Caco-2 (cell line): ENCODE results near the gene CRYGB. TPM values are rescaled to one million over a fixed set of nuclear protein-coding genes. Genes with fewer than 3 reads are reported as not detected.

Experiments used
- BruUV-seq: library from RNA; stranded (reverse); fragments of 400-500 nt; replicated peaks from 2 replicates; lab custom pipeline; 2021; lab: Mats Ljungman, UMichigan
- CTCF ChIA-PET: fragments of 300-600 bp; sonication (Branson Sonifier 250); formaldehyde crosslinking; loops from one replicate; lab custom pipeline; 2022; ENCODE audit warnings: antibody characterized with exemption; lab: Charles Lee
- POLR2A ChIA-PET: fragments of 300-600 bp; sonication (Branson Sonifier 250); formaldehyde crosslinking; loops from one replicate; lab custom pipeline; 2022; ENCODE audit warnings: antibody characterized with exemption; lab: Charles Lee
- DNase-seq, 2 experiments: peaks; one replicate each; pipeline versions ENCODE4 v3.0.0 to v3.0.0-alpha.2; 2020 to 2022
- H3K27me3 ChIP-seq: replicated peaks from 2 replicates; pipeline ENCODE4 v1.6.0; 2011; ENCODE audit warnings: low read length; ENCODE audit not compliant: control insufficient read depth, insufficient read depth
- H3K36me3 ChIP-seq: 2 replicates; pipeline ENCODE4 v1.5.1; 2011; ENCODE audit warnings: low read length; ENCODE audit not compliant: control insufficient read depth, insufficient read depth
- H3K4me1 ChIP-seq: fragments of 250-450 bp; sonication (Bioruptor Pico); 2 replicates; pipeline ENCODE4 v1.5.1; 2020; ENCODE audit warnings: mild to moderate bottlenecking
- H3K4me3 ChIP-seq: 2 replicates; pipeline ENCODE4 v1.5.1; 2011; ENCODE audit warnings: low read depth, mild to moderate bottlenecking, control low read depth, low read length
- H3K9me3 ChIP-seq: fragments of 250-450 bp; sonication (Bioruptor Pico); 2 replicates; pipeline ENCODE4 v1.5.1; 2020; ENCODE audit warnings: mild to moderate bottlenecking, moderate library complexity
- H3K27ac Mint-ChIP-seq: one replicate; pipeline ENCODE4 v1.8.0; 2022; ENCODE audit warnings: mixed read lengths; ENCODE audit not compliant: unreplicated experiment
- H3K27me3 Mint-ChIP-seq: one replicate; pipeline ENCODE4 v1.8.0; 2022; ENCODE audit warnings: mixed read lengths; ENCODE audit not compliant: insufficient read depth, unreplicated experiment
- H3K36me3 Mint-ChIP-seq: one replicate; pipeline ENCODE4 v1.8.0; 2022; ENCODE audit warnings: mild to moderate bottlenecking, mixed read lengths; ENCODE audit not compliant: insufficient read depth, unreplicated experiment
- H3K4me1 Mint-ChIP-seq: one replicate; pipeline ENCODE4 v1.8.0; 2022; ENCODE audit warnings: low read depth, mixed read lengths; ENCODE audit not compliant: unreplicated experiment
- H3K4me3 Mint-ChIP-seq: one replicate; pipeline ENCODE4 v1.8.0; 2022; ENCODE audit warnings: mild to moderate bottlenecking, moderate library complexity, mixed read lengths; ENCODE audit not compliant: unreplicated experiment
- H3K9me3 Mint-ChIP-seq: one replicate; pipeline ENCODE4 v1.8.0; 2022; ENCODE audit warnings: mixed read lengths; ENCODE audit not compliant: unreplicated experiment
- intact Hi-C: fragments of 100-400 bp; cut with micrococcal nuclease; formaldehyde crosslinking; loops from one replicate; pipeline ENCODE4 v1.10.0; 2022; ENCODE audit not compliant: unreplicated experiment
- total RNA-seq: library from RNA; stranded (reverse); gene quantifications from 2 replicates; pipeline ENCODE4 v1.2.3, GENCODE V29; 2022
- TF ChIP-seq, protein P1 (sequence below), 2 experiments: fragments of 200-600 bp in 1 of 2; IDR thresholded peaks; 1 replicate in 1 of 2; 2 replicates in 1 of 2; pipeline versions ENCODE4 v1.5.1 to v1.8.0; 2011 to 2022; ENCODE audit warnings: antibody characterized with exemption in 1 of 2, control low read depth in 1 of 2, inconsistent platforms in 1 of 2, low read depth in 1 of 2, low read length in 1 of 2, mild to moderate bottlenecking in 1 of 2, moderate library complexity in 1 of 2; ENCODE audit not compliant: insufficient read depth in 1 of 2, severe bottlenecking in 1 of 2, unreplicated experiment in 1 of 2

The CRYGB gene
- total RNA-seq, 1 experiment from 2014 or later, result not detected

DNA sequence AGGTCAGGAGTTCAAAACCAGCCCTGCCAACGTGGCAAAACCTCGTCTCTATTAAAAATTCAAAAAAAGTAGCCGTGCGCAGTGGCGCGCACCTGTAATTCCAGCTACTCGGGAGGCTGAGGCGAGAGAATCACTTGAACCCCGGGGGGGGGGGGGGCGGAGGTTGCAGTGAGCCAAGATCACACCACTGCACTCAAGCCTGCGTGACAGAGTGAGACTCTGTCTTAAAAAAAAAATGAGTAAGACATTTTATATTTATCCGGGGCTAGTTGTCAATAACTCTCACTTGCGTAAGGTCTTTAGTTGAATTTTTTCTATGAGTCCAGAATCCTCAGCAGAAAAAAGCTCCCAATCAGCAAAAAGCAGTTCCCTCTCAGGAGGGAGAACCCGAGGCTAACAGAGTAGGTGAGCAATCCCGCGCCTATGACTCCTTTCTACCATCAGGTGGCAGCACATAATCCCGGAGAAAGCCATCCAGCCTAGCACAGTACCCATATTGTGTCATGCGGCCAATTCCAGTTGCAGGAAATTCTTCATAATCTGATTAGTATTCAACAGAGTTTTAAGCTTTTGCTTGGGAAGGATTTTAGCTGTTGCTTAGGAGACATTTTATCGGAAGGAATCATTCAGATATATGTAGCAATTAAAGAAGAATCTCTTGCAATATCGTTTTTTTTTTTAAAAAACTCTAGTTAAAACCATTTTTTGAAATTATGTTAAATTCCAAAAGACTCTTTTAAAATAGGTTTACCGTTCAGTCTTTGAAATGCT is 29.3 kb upstream of the CRYGB start:
- intact Hi-C loops, result loop anchor here (1.0 to 10.0 kb wide), 4 partner anchors 66 to 160 kb away; partner anchors contain the start of gene IDH1
- no peaks in the 10 kb centered on the region for H3K9me3 ChIP-seq
- Mint-ChIP-seq H3K27ac (no peak overlapping the region), H3K9me3 (no peaks in the 10 kb centered on the region), H3K4me3 (no peak overlapping the region), H3K36me3 (no peaks in the 10 kb centered on the region), H3K27me3 (no peaks in the 10 kb centered on the region), H3K4me1 (peaks cover 7% of the 10 kb centered on the region)
- DNase-seq, result peak; percentile 82 to 85
- TF ChIP-seq, protein P1, sequence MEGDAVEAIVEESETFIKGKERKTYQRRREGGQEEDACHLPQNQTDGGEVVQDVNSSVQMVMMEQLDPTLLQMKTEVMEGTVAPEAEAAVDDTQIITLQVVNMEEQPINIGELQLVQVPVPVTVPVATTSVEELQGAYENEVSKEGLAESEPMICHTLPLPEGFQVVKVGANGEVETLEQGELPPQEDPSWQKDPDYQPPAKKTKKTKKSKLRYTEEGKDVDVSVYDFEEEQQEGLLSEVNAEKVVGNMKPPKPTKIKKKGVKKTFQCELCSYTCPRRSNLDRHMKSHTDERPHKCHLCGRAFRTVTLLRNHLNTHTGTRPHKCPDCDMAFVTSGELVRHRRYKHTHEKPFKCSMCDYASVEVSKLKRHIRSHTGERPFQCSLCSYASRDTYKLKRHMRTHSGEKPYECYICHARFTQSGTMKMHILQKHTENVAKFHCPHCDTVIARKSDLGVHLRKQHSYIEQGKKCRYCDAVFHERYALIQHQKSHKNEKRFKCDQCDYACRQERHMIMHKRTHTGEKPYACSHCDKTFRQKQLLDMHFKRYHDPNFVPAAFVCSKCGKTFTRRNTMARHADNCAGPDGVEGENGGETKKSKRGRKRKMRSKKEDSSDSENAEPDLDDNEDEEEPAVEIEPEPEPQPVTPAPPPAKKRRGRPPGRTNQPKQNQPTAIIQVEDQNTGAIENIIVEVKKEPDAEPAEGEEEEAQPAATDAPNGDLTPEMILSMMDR (IDR thresholded peaks at IDR 0.05; ENCODE audit: insufficient read depth in 1 of 2, low read depth in 1 of 2, low read length in 1 of 2, severe bottlenecking in 1 of 2, unreplicated experiment in 1 of 2), result peak; percentile 75 to 95
- BruUV-seq, result no TSS peak
- no peak overlapping the region for H3K4me3 ChIP-seq
- H3K4me1 ChIP-seq, result peaks cover 16% of the 10 kb centered on the region
- H3K27me3 ChIP-seq, result no peaks in the 10 kb centered on the region
- ChIA-PET POLR2A (no interaction called here), CTCF (interaction anchor here (0.6 to 2.8 kb wide), 11 partner anchors 26 to 354 kb away, joined by 3 to 27 read pairs (median 4); partner anchors contain the start of gene IDH1)
- H3K36me3 ChIP-seq, result no peaks in the 10 kb centered on the region

DNA sequence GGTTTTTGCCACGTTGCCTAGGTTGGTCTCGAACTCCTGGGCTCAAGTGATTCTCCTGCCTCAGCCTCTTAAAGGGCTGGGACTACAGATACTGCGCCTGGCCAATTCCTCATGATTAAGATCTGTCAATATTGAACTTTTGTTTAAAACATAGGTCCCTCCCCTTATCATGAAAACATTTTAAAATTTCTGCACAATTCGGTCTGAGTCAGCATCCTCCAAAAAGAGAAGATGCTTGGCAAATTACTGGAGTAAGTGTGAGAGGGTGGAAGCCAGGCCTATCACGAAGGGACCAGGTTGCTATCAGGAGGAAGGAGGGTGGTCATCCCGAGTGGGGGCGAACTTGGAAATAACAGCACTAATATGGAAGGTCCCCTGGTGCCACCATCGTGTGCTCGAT is 28.2 kb upstream of the CRYGB start:
- no peaks in the 10 kb centered on the region for H3K27me3 ChIP-seq
- DNase-seq, result no peak
- no peak overlapping the region for H3K4me3 ChIP-seq
- H3K27me3 Mint-ChIP-seq, result no peaks in the 10 kb centered on the region
- no peaks in the 10 kb centered on the region for H3K9me3 Mint-ChIP-seq
- no peak overlapping the region for H3K27ac Mint-ChIP-seq
- H3K36me3 Mint-ChIP-seq, result no peaks in the 10 kb centered on the region
- TF ChIP-seq, protein P1 (IDR thresholded peaks at IDR 0.05; ENCODE audit: insufficient read depth in 1 of 2, low read depth in 1 of 2, low read length in 1 of 2, severe bottlenecking in 1 of 2, unreplicated experiment in 1 of 2), result no peak
- intact Hi-C loops, result loop anchor here (2.0 to 10.0 kb wide), 2 partner anchors 67 to 161 kb away; no protein-coding TSS in a partner anchor
- H3K36me3 ChIP-seq, result no peaks in the 10 kb centered on the region
- no peak overlapping the region for H3K4me3 Mint-ChIP-seq
- H3K4me1 ChIP-seq, result peaks cover 8% of the 10 kb centered on the region; the same call in 1 of the 2 replicates
- POLR2A ChIA-PET, result no interaction called here
- no peaks in the 10 kb centered on the region for H3K4me1 Mint-ChIP-seq
- no TSS peak for BruUV-seq
- CTCF ChIA-PET, result interaction anchor here (0.7 to 2.8 kb wide), 2 partner anchors 27 to 80 kb away, joined by 3 to 27 read pairs; partner anchors contain the start of gene IDH1
- no peaks in the 10 kb centered on the region for H3K9me3 ChIP-seq

DNA sequence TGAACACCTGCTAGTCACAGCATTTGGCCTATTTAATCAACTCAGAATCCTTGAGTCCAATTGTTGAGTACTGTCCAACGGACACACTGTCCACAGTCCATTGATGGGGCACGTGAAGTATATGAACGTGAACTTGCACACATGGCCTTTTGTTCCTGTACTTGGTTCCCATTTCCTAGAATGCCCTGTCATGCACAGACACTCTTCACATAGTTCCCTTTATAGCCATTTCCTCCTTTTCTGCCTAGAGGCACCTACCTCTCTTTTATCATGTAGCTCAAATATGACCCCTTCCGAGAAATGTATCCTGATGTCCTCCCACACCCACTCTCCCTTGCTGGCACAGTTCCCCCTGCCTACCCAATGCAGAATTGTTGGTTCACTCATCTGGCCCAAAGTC is 26.2 kb upstream of the CRYGB start:
- H3K9me3 ChIP-seq, result no peaks in the 10 kb centered on the region
- H3K36me3 ChIP-seq, result no peaks in the 10 kb centered on the region
- Mint-ChIP-seq H3K27ac (no peak overlapping the region), H3K36me3 (no peaks in the 10 kb centered on the region), H3K4me3 (no peak overlapping the region), H3K27me3 (no peaks in the 10 kb centered on the region), H3K4me1 (no peaks in the 10 kb centered on the region), H3K9me3 (no peaks in the 10 kb centered on the region)
- TF ChIP-seq, protein P1 (IDR thresholded peaks at IDR 0.05; ENCODE audit: insufficient read depth in 1 of 2, low read depth in 1 of 2, low read length in 1 of 2, severe bottlenecking in 1 of 2, unreplicated experiment in 1 of 2), result no peak
- BruUV-seq, result no TSS peak
- ChIA-PET CTCF (no interaction called here), POLR2A (no interaction called here)
- no peak overlapping the region for H3K4me3 ChIP-seq
- intact Hi-C loops, result loop anchor here (10.0 kb wide), 1 partner anchor 163 kb away; no protein-coding TSS in a partner anchor
- H3K4me1 ChIP-seq, result 0 out of 2 replicates have a peak, but pooled peaks cover 3% of the 10 kb centered on the region
- DNase-seq, result no peak
- H3K27me3 ChIP-seq, result no peaks in the 10 kb centered on the region
